Activated CD4-positive, alpha-beta T cell treated with anti-CD3 and anti-CD28 coated beads, Interleukin-2, amount 10 ng/mL, durations not matched to agents 7 days and 5 days (primary cell): ENCODE data around the gene SYNM. TPM values are rescaled to one million over a fixed set of nuclear protein-coding genes. Genes with fewer than 3 reads are reported as not detected.

Experiments
- CTCF ChIA-PET: fragments of 350-600 bp; sonication (Branson Sonifier 250); formaldehyde crosslinking; loops from one replicate; lab custom pipeline; 2021; ENCODE audit warnings: antibody characterized with exemption; lab: Charles Lee
- POLR2A ChIA-PET: fragments of 350-600 bp; sonication (Branson Sonifier 250); formaldehyde crosslinking; loops from one replicate; lab custom pipeline; 2021; ENCODE audit warnings: antibody characterized with exemption; lab: Charles Lee
- DNase-seq: peaks from one replicate; pipeline ENCODE4 v3.0.0-alpha.2; 2020
- H3K27ac Mint-ChIP-seq: one replicate; pipeline ENCODE4 v1.8.0; 2021; ENCODE audit warnings: mild to moderate bottlenecking, moderate library complexity, mixed read lengths
- H3K27me3 Mint-ChIP-seq: one replicate; pipeline ENCODE4 v1.8.0; 2021; ENCODE audit warnings: mixed read lengths
- H3K36me3 Mint-ChIP-seq: one replicate; pipeline ENCODE4 v1.8.0; 2021; ENCODE audit warnings: low read depth, mixed read lengths
- H3K4me1 Mint-ChIP-seq: one replicate; pipeline ENCODE4 v1.8.0; 2021; ENCODE audit warnings: mixed read lengths
- H3K4me3 Mint-ChIP-seq: one replicate; pipeline ENCODE4 v1.8.0; 2021; ENCODE audit warnings: mild to moderate bottlenecking, moderate library complexity, mixed read lengths
- H3K9me3 Mint-ChIP-seq: one replicate; pipeline ENCODE4 v1.8.0; 2021; ENCODE audit warnings: mixed read lengths
- total RNA-seq, 2 experiments: library from RNA; stranded (reverse); gene quantifications; one replicate each; pipeline ENCODE4 v1.2.3, GENCODE V29; 2021

The SYNM gene
- total RNA-seq, 2 experiments from 2014 or later: 0.08 to 0.12 TPM

GRCh38 chr15:99145778-99146177 lies 40.9 kb downstream of the SYNM start:
- Mint-ChIP-seq H3K36me3 (no peaks in the 10 kb centered on the region), H3K4me1 (no peaks in the 10 kb centered on the region), H3K4me3 (no peak overlapping the region), H3K9me3 (no peaks in the 10 kb centered on the region), H3K27me3 (no peaks in the 10 kb centered on the region), H3K27ac (no peak overlapping the region)
- ChIA-PET CTCF (no interaction called here), POLR2A (no interaction called here)
- no peak for DNase-seq

GRCh38 chr15:99146661-99147060 lies 41.8 kb downstream of the SYNM start:
- no peaks in the 10 kb centered on the region for H3K9me3 Mint-ChIP-seq
- H3K4me1 Mint-ChIP-seq: no peaks in the 10 kb centered on the region
- H3K4me3 Mint-ChIP-seq: no peak overlapping the region
- DNase-seq: no peak
- ChIA-PET POLR2A (no interaction called here), CTCF (no interaction called here)
- no peaks in the 10 kb centered on the region for H3K36me3 Mint-ChIP-seq
- H3K27ac Mint-ChIP-seq: no peak overlapping the region
- H3K27me3 Mint-ChIP-seq: no peaks in the 10 kb centered on the region

GRCh38 chr15:99148851-99149276 lies 44.0 kb downstream of the SYNM start:
- Mint-ChIP-seq H3K36me3 (no peaks in the 10 kb centered on the region), H3K9me3 (no peaks in the 10 kb centered on the region), H3K4me3 (no peak overlapping the region), H3K27ac (no peak overlapping the region), H3K27me3 (no peaks in the 10 kb centered on the region), H3K4me1 (no peaks in the 10 kb centered on the region)
- DNase-seq: no peak
- POLR2A ChIA-PET: no interaction called here
- CTCF ChIA-PET: no interaction called here

GRCh38 chr15:99149366-99149765 lies 44.5 kb downstream of the SYNM start:
- DNase-seq: no peak
- Mint-ChIP-seq H3K4me1 (no peaks in the 10 kb centered on the region), H3K27ac (no peak overlapping the region), H3K9me3 (no peaks in the 10 kb centered on the region), H3K36me3 (no peaks in the 10 kb centered on the region), H3K27me3 (no peaks in the 10 kb centered on the region), H3K4me3 (no peak overlapping the region)
- CTCF ChIA-PET: no interaction called here
- POLR2A ChIA-PET: no interaction called here

DNA sequence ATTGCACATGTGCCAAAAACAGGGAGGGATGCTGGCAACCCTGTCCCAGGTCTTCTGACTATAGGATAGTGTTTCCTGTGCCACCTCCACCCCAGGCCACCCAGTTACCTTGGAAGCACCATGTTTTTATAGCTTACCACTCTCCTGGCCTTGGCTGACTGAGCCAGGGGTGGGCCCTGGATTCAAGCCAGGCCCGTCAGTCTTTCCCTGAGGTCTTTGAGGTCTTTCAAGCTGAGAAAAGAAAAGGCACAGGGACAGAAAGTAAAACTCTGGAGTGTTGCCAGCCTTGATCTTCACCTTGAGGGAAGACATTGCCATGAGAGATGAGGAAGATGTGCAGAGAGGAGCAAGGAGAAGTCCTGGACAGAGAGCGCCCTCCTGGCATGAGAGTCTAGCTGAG lies 46.3 kb downstream of the SYNM start:
- H3K4me3 Mint-ChIP-seq: no peak overlapping the region
- no peak for DNase-seq

DNA sequence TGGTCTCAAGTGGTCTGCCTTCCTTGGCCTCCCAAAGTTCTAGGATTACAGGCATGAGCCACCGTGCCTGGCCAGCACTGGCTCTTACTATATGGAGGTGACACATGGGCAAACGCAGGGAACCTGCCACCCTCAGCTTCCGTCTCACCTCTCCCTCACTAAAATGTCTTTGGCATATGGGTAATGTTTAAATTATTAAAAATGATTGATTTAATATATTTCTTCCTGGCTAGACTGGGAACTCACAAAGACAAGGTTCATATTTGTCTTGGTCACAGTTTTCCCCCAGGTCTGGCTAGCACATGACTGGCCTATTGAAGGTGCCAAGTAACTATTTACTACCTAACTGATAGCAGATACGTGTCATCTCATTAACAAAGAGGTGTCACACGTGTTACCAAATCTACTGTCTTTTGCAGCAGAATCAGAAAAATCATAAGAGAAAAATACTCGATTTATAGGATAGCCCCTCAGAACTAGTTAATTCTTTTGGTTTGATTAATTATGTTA lies 48.2 kb downstream of the SYNM start:
- ChIA-PET CTCF (no interaction called here), POLR2A (no interaction called here)
- H3K27ac Mint-ChIP-seq: no peak overlapping the region
- peaks cover 8% of the 10 kb centered on the region for H3K4me1 Mint-ChIP-seq
- H3K4me3 Mint-ChIP-seq: no peak overlapping the region
- no peaks in the 10 kb centered on the region for H3K9me3 Mint-ChIP-seq
- H3K27me3 Mint-ChIP-seq: no peaks in the 10 kb centered on the region
- DNase-seq: no peak
- H3K36me3 Mint-ChIP-seq: no peaks in the 10 kb centered on the region

More for the DNA sequence above, 46.3 kb downstream of the SYNM start:
- no peaks in the 10 kb centered on the region for H3K9me3 Mint-ChIP-seq
- H3K4me1 Mint-ChIP-seq: peaks cover 6% of the 10 kb centered on the region
- POLR2A ChIA-PET: no interaction called here
- CTCF ChIA-PET: no interaction called here
- no peak overlapping the region for H3K27ac Mint-ChIP-seq
- H3K27me3 Mint-ChIP-seq: no peaks in the 10 kb centered on the region
- H3K36me3 Mint-ChIP-seq: no peaks in the 10 kb centered on the region

DNA sequence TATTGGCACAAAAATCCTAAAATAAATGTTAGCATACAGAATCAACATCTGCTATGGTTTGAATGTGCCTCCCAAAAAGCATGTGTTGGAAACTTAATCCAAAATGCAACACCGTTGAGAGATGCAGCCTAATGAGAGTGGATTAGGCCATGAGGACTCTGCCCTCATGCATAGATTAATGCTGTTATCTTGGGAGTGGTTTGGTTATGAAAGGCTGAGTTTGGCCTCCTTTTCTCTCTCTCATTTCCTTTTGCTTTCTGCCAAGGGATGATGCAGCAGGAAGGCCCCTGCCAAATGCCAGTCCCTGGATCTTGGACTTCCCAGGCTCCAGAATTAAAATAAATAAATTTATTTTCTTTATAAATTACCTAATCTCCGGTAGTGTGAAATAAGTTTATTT lies 49.4 kb downstream of the SYNM start:
- H3K27me3 Mint-ChIP-seq: no peaks in the 10 kb centered on the region
- no peaks in the 10 kb centered on the region for H3K36me3 Mint-ChIP-seq
- H3K9me3 Mint-ChIP-seq: no peaks in the 10 kb centered on the region
- peaks cover 8% of the 10 kb centered on the region for H3K4me1 Mint-ChIP-seq
- POLR2A ChIA-PET: no interaction called here
- H3K4me3 Mint-ChIP-seq: no peak overlapping the region
- CTCF ChIA-PET: no interaction called here
- DNase-seq: no peak
- H3K27ac Mint-ChIP-seq: no peak overlapping the region

- Mint-ChIP-seq H3K36me3 (no peaks in the 10 kb centered on the region), H3K27ac (no peak overlapping the region), H3K9me3 (no peaks in the 10 kb centered on the region), H3K4me1 (peaks cover 8% of the 10 kb centered on the region), H3K4me3 (no peak overlapping the region), H3K27me3 (no peaks in the 10 kb centered on the region)
- DNase-seq: no peak
- CTCF ChIA-PET: interaction anchor here (1.1 kb wide), 1 partner anchor 47 kb away, joined by 3 read pairs; no protein-coding TSS in a partner anchor
- POLR2A ChIA-PET: no interaction called here
These were observed 51.1 kb downstream of the SYNM start for GRCh38 chr15:99155961-99156443.

- Mint-ChIP-seq H3K4me3 (no peak overlapping the region), H3K36me3 (no peaks in the 10 kb centered on the region), H3K4me1 (peaks cover 8% of the 10 kb centered on the region), H3K27me3 (no peaks in the 10 kb centered on the region), H3K9me3 (no peaks in the 10 kb centered on the region), H3K27ac (no peak overlapping the region)
- DNase-seq: no peak
- POLR2A ChIA-PET: no interaction called here
- CTCF ChIA-PET: interaction anchor here (0.7 kb wide), 1 partner anchor 122 kb away, joined by 4 read pairs; no protein-coding TSS in a partner anchor
These were observed 52.6 kb downstream of the SYNM start for GRCh38 chr15:99157456-99157855.

GRCh38 chr15:99158626-99159412 lies 53.9 kb downstream of the SYNM start:
- POLR2A ChIA-PET: no interaction called here
- H3K27me3 Mint-ChIP-seq: no peaks in the 10 kb centered on the region
- no peak overlapping the region for H3K27ac Mint-ChIP-seq
- CTCF ChIA-PET: no interaction called here
- H3K4me3 Mint-ChIP-seq: no peak overlapping the region
- no peaks in the 10 kb centered on the region for H3K36me3 Mint-ChIP-seq
- DNase-seq: no peak
- H3K9me3 Mint-ChIP-seq: no peaks in the 10 kb centered on the region
- H3K4me1 Mint-ChIP-seq: peaks cover 15% of the 10 kb centered on the region

GRCh38 chr15:99163271-99164062 lies 58.6 kb downstream of the SYNM start:
- Mint-ChIP-seq H3K27me3 (no peaks in the 10 kb centered on the region), H3K4me3 (no peak overlapping the region), H3K27ac (no peak overlapping the region), H3K36me3 (no peaks in the 10 kb centered on the region), H3K9me3 (no peaks in the 10 kb centered on the region), H3K4me1 (peaks cover 9% of the 10 kb centered on the region)
- POLR2A ChIA-PET: no interaction called here
- DNase-seq: no peak
- CTCF ChIA-PET: interaction anchor here (1.2 kb wide), 1 partner anchor 58 kb away, joined by 3 read pairs; no protein-coding TSS in a partner anchor

DNA sequence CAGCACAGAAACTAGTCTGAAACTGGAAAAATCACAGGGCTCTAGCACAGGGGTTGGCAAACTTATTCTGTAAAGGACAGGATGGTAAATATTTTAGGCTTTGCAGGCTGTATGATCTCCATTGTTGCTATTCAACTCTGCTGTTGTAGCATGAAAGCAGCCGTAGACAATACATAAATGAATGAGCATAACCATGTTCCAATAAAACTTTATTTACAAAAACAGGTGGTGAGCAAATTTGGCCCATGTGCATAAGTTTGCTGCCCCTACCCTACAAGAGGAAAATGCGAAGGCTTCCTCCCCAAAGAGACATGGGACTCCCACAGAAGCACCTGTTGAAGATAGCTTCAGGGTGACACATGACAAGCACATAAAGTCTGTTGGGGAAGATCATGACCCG lies 59.2 kb downstream of the SYNM start:
- POLR2A ChIA-PET: no interaction called here
- Mint-ChIP-seq H3K9me3 (no peaks in the 10 kb centered on the region), H3K4me1 (peaks cover 9% of the 10 kb centered on the region), H3K36me3 (no peaks in the 10 kb centered on the region), H3K27me3 (no peaks in the 10 kb centered on the region), H3K4me3 (no peak overlapping the region), H3K27ac (no peak overlapping the region)
- CTCF ChIA-PET: no interaction called here
- no peak for DNase-seq
